Activated naive CD8-positive, alpha-beta T cell treated with anti-CD3 and anti-CD28 coated beads for 36 hours (primary cell): Measurements from ENCODE around the gene PCMTD2. TPM values are rescaled to one million over a fixed set of nuclear protein-coding genes. Genes with fewer than 3 reads are reported as not detected.
"Not testable (repeated sequence)": the region's sequence is repeated elsewhere in the genome, so short reads cannot be mapped to it uniquely, and the experiment has no call there.

Experiments
- DNase-seq: peaks from one replicate; pipeline ENCODE4 v3.0.0; 2021
- H3K27ac Mint-ChIP-seq: one replicate; pipeline ENCODE4 v1.8.0; 2022; ENCODE audit warnings: mild to moderate bottlenecking, moderate library complexity, mixed read lengths
- H3K27me3 Mint-ChIP-seq: one replicate; pipeline ENCODE4 v1.8.0; 2022; ENCODE audit warnings: mild to moderate bottlenecking, mixed read lengths
- H3K36me3 Mint-ChIP-seq: one replicate; pipeline ENCODE4 v1.8.0; 2021; ENCODE audit warnings: mild to moderate bottlenecking, mixed read lengths
- H3K4me1 Mint-ChIP-seq: one replicate; pipeline ENCODE4 v1.8.0; 2021; ENCODE audit warnings: mixed read lengths
- H3K4me3 Mint-ChIP-seq: one replicate; pipeline ENCODE4 v1.8.0; 2022; ENCODE audit warnings: mild to moderate bottlenecking, moderate library complexity, mixed read lengths
- H3K9me3 Mint-ChIP-seq: one replicate; pipeline ENCODE4 v1.8.0; 2022; ENCODE audit warnings: mixed read lengths
- total RNA-seq, 2 experiments: library from RNA; stranded (reverse); gene quantifications; one replicate each; pipeline ENCODE4 v1.2.3, GENCODE V29; 2021

The PCMTD2 gene
- total RNA-seq, 2 experiments from 2014 or later: 27.5 to 30.0 TPM

DNA sequence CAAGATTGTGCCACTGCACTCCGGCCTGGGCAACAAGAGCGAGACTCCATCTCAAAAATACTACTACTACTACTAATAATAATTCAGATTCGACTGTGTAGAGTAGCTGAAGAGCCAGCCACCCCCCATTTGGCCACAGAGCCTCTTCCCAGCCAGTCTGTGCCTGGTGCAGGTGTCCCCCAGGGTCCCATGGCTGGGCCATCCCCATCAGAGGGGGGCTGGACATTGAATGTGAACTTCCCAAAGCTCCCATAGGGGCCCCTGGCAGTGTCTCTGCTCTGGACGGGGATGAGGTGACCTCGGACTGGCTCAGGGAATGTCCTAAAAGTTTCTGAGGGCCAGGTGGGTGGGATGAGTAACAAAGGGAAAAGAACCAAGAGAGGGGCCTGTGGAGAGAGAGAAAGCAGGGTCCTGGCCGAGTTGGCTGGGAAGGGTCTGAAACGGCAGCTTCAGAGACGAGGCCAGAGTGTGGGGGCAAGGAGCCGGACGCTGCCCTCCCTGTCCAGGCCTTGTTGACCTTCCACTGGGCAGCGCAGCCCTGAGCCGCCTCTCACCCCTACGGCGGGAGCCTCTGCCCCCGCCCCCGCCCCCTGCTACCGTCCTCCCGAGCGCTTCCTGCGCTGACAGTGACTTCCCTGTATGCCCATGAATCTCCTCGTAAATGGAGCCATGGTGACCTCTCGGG, 24.9 kb upstream of the PCMTD2 start:
- H3K4me1 Mint-ChIP-seq: peaks cover 11% of the 10 kb centered on the region
- H3K27ac Mint-ChIP-seq: no peak overlapping the region
- no peaks in the 10 kb centered on the region for H3K9me3 Mint-ChIP-seq
- H3K27me3 Mint-ChIP-seq: no peaks in the 10 kb centered on the region
- H3K4me3 Mint-ChIP-seq: no peak overlapping the region
- no peaks in the 10 kb centered on the region for H3K36me3 Mint-ChIP-seq
- DNase-seq: no peak

DNA sequence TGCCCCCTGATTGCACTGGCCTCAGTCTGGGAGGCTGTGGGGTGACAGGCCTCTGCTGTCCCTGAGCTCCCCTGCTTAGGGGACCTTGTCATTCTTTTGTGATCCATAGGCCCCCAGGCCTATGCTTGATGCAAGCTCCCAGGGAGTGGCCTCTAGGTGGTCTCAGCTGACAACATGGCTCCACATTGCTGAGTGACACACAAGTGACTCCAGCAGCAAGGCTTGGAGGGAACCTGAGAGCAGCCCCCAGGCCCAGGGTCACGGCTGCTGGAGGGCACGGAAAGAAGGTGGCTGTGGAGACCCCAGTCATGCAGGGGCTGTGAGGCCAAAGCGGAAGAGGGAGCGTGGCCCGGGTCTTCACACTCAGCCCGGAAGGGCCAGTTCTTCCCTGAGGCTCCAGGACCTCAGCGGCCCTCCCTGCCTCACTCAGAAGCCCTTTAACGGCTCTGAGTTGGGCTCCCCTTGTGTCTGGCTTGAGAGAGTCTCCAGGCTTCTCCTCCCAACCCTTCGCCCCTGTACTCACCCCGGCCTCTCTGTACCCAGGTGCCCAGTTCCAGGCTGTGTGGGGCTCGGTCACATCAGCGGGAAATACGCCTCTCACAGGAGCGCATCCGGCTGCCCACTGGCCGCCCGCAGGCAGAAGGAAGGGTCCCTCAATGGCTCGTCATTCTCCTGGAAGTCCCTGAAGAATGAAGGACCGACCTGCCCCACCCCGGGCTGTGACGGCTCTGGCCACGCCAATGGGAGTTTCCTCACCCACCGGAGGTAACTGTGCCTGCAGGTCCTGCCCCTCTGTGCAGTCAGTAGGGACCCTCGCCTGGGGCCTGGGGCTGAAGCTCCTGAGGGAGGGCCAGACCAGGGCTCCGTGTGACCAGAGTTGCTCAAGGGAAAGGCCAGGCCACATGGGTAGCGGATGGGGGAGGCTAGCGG, 23.7 kb upstream of the PCMTD2 start:
- Mint-ChIP-seq H3K27ac (no peak overlapping the region), H3K4me1 (peaks cover 10% of the 10 kb centered on the region), H3K9me3 (no peaks in the 10 kb centered on the region), H3K27me3 (no peaks in the 10 kb centered on the region), H3K4me3 (no peak overlapping the region), H3K36me3 (no peaks in the 10 kb centered on the region)
- DNase-seq: no peak

GRCh38 chr20:64232794-64233193, 22.8 kb upstream of the PCMTD2 start:
- no peak overlapping the region for H3K27ac Mint-ChIP-seq
- H3K27me3 Mint-ChIP-seq: no peaks in the 10 kb centered on the region
- peaks cover 8% of the 10 kb centered on the region for H3K4me1 Mint-ChIP-seq
- H3K4me3 Mint-ChIP-seq: no peak overlapping the region
- H3K9me3 Mint-ChIP-seq: no peaks in the 10 kb centered on the region
- no peak for DNase-seq
- no peaks in the 10 kb centered on the region for H3K36me3 Mint-ChIP-seq

DNA sequence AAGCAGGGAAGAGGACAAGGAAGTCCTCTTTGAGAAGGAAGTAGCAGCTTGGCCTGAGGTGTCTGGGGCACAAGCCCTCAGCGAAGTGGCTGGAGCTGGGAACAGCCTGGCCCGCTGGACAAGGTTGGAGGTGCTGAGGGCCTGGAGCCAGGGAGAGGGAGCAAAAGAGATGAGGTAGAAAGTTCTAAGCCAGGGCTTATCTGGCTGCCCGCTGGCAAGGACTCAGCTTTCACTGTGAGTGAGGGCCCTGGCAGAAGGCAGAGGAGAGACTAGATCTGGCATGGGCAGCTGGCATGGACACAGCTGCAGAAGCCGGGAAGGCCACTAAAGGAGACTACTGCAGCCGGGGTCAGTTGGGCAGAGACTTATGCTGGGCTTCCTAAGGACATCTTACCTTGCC, 21.8 kb upstream of the PCMTD2 start:
- no peak for DNase-seq
- Mint-ChIP-seq H3K4me3 (no peak overlapping the region), H3K36me3 (no peaks in the 10 kb centered on the region), H3K9me3 (no peaks in the 10 kb centered on the region), H3K27ac (no peak overlapping the region), H3K4me1 (peaks cover 8% of the 10 kb centered on the region), H3K27me3 (no peaks in the 10 kb centered on the region)

DNA sequence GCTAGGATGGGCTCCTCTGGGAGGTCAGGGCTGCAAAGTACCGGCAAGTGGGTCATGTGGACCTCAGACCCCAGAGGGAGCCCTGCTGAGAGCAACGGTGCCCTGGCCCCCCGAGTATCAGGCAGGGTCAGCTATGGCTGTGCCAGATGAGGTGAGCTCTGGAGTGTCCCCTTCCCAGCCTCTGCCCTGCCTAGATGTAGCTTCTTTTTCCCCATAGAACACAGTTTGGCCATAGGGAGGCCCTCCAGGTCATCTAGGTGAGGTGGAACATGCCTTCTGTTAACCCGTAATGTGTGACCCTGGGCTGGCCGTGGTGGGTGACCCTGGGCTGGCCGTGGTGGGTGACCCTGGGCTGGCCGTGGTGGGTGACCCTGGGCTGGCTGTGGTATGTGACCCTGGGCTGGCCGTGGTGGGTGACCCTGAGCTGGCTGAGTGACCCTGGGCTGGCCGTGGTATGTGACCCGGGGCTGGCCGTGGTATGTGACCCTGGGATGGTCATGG, 21.2 kb upstream of the PCMTD2 start:
- H3K27ac Mint-ChIP-seq: no peak overlapping the region
- DNase-seq: no peak
- peaks cover 8% of the 10 kb centered on the region for H3K4me1 Mint-ChIP-seq
- no peaks in the 10 kb centered on the region for H3K27me3 Mint-ChIP-seq
- no peaks in the 10 kb centered on the region for H3K36me3 Mint-ChIP-seq
- no peaks in the 10 kb centered on the region for H3K9me3 Mint-ChIP-seq
- H3K4me3 Mint-ChIP-seq: no peak overlapping the region

- not testable (repeated sequence) for H3K27me3 Mint-ChIP-seq, H3K4me3 Mint-ChIP-seq, H3K9me3 Mint-ChIP-seq, H3K27ac Mint-ChIP-seq, H3K36me3 Mint-ChIP-seq, DNase-seq, H3K4me1 Mint-ChIP-seq
Measured at GRCh38 chr20:64234921-64235565, 20.5 kb upstream of the PCMTD2 start.

DNA sequence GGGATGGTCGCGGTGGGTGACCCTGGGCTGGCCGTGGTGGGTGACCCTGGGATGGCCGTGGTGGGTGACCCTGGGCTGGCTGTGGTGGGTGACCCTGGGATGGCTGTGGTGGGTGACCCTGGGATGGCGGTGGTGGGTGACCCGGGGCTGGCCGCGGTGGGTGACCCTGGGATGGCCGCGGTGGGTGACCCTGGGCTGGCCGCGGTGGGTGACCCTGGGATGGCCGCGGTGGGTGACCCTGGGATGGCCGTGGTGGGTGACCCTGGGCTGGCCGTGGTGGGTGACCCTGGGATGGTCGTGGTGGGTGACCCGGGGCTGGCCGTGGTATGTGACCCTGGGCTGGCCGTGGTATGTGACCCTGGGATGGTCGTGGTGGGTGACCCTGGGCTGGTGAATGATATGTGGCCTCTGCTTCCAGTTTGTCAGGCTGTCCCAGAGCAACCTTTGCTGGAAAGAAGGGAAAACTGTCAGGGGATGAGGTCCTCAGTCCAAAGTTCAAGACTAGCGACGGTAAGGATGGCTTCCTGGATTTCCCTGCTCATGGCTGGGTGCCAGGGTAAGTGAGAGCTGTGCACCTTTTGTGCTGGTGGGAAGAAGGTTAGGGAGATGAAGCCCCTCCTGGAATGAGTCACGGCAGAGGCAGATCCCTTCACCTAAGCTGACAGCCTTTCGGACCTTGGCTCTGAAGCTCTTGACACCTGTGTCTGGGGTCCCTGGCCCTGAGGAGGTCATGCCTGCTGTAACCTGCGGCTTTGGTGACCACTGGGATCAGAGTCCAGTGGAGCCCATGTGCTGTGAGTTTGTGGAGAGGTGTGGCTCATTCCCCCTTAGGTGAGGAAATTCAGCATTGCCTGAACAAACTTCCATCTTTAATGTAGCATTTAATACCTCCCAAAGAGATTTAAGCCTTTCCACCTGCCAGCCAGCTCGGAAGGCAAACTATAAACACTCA, 19.1 kb upstream of the PCMTD2 start:
- Mint-ChIP-seq H3K36me3 (no peaks in the 10 kb centered on the region), H3K4me1 (peaks cover 8% of the 10 kb centered on the region), H3K4me3 (no peak overlapping the region), H3K9me3 (no peaks in the 10 kb centered on the region), H3K27me3 (no peaks in the 10 kb centered on the region), H3K27ac (no peak overlapping the region)
- no peak for DNase-seq

DNA sequence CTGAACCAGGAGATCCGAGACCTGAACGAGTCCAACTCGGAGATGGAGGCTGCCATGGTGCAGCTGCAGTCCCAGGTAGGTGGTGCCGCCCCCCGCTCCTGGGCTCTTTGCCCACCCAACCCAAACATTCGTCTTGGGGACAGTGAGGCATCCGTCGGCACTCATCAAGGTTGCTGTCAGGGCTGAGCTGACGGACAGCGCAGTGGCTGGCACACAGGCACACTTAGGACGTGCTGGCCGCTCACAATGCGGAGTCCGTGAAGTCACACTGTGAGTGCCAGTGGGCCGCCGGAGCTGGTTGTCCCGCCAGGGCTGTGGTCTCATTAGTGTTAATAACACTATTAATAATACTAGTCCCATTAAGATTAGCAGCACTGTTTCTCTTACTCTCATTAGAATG, 18.2 kb upstream of the PCMTD2 start:
- Mint-ChIP-seq H3K4me1 (peaks cover 8% of the 10 kb centered on the region), H3K27ac (no peak overlapping the region)

DNA sequence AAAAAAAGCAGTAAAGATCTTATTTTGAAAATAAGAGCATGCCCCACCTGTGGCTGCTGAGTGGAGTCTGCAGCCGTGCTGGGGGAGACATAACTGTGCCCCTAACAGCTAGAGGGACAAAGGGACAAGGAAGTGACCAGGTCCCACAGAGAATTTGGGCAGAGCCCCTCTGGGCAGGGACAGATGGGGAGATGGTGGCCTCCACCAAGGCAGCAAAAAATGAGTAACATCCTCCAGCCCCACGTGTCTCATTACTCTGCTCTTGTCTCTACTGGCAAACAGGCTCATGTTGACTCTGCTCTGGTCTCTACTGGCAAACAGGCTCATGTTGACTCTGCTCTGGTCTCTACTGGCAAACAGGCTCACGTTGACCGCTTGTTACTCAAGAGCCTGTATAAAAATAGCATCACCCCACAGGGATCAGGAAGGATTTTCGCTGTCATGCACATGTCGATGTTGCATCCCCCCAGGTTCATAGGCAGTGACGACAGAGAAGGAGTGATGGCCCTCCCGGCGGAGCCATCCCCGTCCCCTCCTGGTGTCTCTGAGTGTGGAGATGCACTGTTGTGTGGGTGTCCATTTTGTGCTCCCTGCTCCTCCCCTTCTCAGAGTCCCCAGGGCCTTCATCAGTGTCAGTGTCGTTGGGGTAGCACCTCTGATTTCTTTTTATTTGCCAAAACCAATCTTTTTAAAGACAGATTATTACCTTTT, 17.3 kb upstream of the PCMTD2 start:
- DNase-seq: no peak
- H3K4me1 Mint-ChIP-seq: peaks cover 6% of the 10 kb centered on the region
- no peaks in the 10 kb centered on the region for H3K27me3 Mint-ChIP-seq
- H3K36me3 Mint-ChIP-seq: no peaks in the 10 kb centered on the region
- H3K4me3 Mint-ChIP-seq: no peak overlapping the region
- no peaks in the 10 kb centered on the region for H3K9me3 Mint-ChIP-seq
- H3K27ac Mint-ChIP-seq: no peak overlapping the region

More for the DNA sequence above, 18.2 kb upstream of the PCMTD2 start:
- Mint-ChIP-seq H3K36me3 (no peaks in the 10 kb centered on the region), H3K9me3 (no peaks in the 10 kb centered on the region), H3K4me3 (no peak overlapping the region), H3K27me3 (no peaks in the 10 kb centered on the region)
- DNase-seq: no peak

DNA sequence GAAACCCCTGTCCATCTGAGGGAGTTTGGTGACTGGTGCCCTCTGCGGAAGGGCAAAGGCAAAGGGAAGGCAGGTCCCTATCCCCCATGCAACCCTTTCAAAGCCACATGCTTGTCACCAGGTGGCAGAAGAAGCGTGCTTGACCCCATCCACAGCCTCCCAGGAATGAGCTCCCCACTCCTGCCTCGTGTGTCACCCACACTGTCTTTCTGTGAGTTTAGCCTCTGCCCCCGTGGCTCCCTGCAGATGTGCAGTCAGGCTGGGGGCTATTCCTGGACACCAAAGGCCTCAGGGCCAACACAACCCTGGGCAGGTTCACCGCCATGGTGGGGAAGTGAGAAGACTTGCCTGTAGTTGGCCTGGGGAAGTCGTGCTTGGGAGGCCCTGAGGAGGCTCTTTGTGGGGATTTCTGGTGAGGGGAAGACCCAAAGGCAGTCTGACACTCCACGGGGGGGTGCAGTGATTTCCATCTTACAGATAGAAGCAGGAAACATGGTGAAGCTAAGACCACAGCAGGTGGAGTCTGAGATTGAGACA, 16.6 kb upstream of the PCMTD2 start:
- H3K9me3 Mint-ChIP-seq: no peaks in the 10 kb centered on the region
- DNase-seq: no peak
- no peaks in the 10 kb centered on the region for H3K36me3 Mint-ChIP-seq
- H3K27ac Mint-ChIP-seq: no peak overlapping the region
- H3K4me3 Mint-ChIP-seq: no peak overlapping the region
- H3K4me1 Mint-ChIP-seq: peaks cover under 1% of the 10 kb centered on the region
- no peaks in the 10 kb centered on the region for H3K27me3 Mint-ChIP-seq

- no peak for DNase-seq
- Mint-ChIP-seq H3K9me3 (no peaks in the 10 kb centered on the region), H3K36me3 (no peaks in the 10 kb centered on the region), H3K4me3 (no peak overlapping the region), H3K27ac (no peak overlapping the region), H3K4me1 (no peaks in the 10 kb centered on the region), H3K27me3 (no peaks in the 10 kb centered on the region)
Measured at GRCh38 chr20:64239449-64240242, 15.9 kb upstream of the PCMTD2 start.

DNA sequence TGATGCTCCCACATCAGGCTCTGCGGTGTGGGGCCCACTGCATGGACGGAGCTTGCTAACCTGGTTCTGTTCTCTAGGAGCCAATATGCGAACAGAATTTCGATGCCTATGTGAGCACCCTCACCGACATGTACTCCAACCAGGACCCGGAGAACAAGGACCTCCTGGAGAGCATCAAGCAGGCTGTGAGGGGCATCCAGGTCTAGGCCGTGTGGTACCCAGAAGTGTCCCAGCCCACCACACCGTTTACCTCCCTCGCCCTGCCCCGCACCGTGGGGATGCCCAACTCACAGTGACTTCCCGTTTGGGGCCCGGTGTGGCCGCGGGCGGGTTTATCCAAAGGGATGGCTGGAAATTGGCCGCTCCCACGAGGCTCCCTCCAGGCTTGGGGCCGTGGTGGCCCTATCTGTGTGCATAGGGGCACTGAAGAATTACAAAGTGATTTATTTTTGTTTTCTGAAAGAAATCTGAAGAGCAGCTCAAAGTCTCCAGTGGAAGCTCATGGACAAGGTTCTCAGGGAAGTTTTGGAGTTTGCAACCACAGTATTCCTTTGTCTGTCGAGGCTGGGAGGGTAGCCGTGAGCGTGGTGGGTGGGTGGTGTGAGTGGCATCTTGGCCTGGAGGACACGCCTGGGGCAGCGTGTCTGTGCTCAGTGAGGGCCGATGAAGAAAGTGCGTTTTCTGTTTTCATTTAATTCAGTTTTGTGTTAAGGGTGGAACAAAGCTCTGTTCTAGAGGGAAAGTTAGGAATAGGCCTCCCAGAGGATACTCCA, 15.1 kb upstream of the PCMTD2 start:
- peaks cover 5% of the 10 kb centered on the region for H3K4me1 Mint-ChIP-seq
- no peak for DNase-seq
- no peak overlapping the region for H3K4me3 Mint-ChIP-seq
- H3K36me3 Mint-ChIP-seq: no peaks in the 10 kb centered on the region
- H3K9me3 Mint-ChIP-seq: no peaks in the 10 kb centered on the region
- no peaks in the 10 kb centered on the region for H3K27me3 Mint-ChIP-seq
- no peak overlapping the region for H3K27ac Mint-ChIP-seq
